Hepatocyte (in vitro differentiated cells): Measurements from ENCODE around the gene PRKCI.

Experiments
- CTCF ChIP-seq: fragments of 200-600 bp; sonication (generic); IDR thresholded peaks from 2 replicates; pipeline ENCODE4 v1.5.1; 2016; ENCODE audit warnings: antibody characterized with exemption, mild to moderate bottlenecking; ENCODE audit not compliant: poor library complexity
- EZH2 ChIP-seq: fragments of 200-600 bp; sonication (generic); IDR thresholded peaks from 2 replicates; pipeline ENCODE4 v1.6.1; 2016; ENCODE audit warnings: antibody characterized with exemption, mild to moderate bottlenecking, borderline replicate concordance
- EZH2phosphoT487 ChIP-seq: fragments of 200-600 bp; sonication (generic); IDR thresholded peaks from one replicate; pipeline ENCODE4 v1.6.1; 2018; ENCODE audit warnings: antibody characterized with exemption, mild to moderate bottlenecking, low read depth, moderate library complexity; ENCODE audit not compliant: unreplicated experiment, severe bottlenecking

- TF ChIP-seq CTCF (no peak), EZH2phosphoT487 (no peak), EZH2 (no peak)
These were observed 55.8 kb downstream of the PRKCI start for GRCh38 chr3:170277833-170278580.
